ACC112 (cell line): ENCODE results near the gene VPS11.

Experiments
- H2AFZ ChIP-seq: fragments of 200-600 bp; sonication (generic); one replicate; pipeline ENCODE4 v1.6.0; 2017; ENCODE audit warnings: antibody characterized with exemption, low read length; ENCODE audit not compliant: unreplicated experiment
- H3K27ac ChIP-seq: fragments of 200-600 bp; sonication (generic); 2 replicates; pipeline ENCODE4 v1.5.1; 2014; ENCODE audit warnings: low read depth, mild to moderate bottlenecking, antibody characterized with exemption, low read length, moderate library complexity
- H3K27me3 ChIP-seq: fragments of 200-600 bp; sonication (generic); 2 replicates; pipeline ENCODE4 v1.6.1; 2014; ENCODE audit warnings: mild to moderate bottlenecking, antibody characterized with exemption, low read length, moderate library complexity, mixed read lengths; ENCODE audit not compliant: insufficient read depth
- H3K36me3 ChIP-seq: fragments of 200-600 bp; sonication (generic); 2 replicates; pipeline ENCODE4 v1.6.1; 2016; ENCODE audit warnings: mild to moderate bottlenecking, antibody characterized with exemption, low read length, moderate library complexity, mixed read lengths; ENCODE audit not compliant: insufficient read depth
- H3K4me1 ChIP-seq: fragments of 200-600 bp; sonication (generic); one replicate; pipeline ENCODE4 v1.6.1; 2016; ENCODE audit warnings: low read length, mixed read lengths; ENCODE audit not compliant: insufficient read depth, unreplicated experiment, control insufficient read depth
- H3K4me3 ChIP-seq: fragments of 200-600 bp; sonication (generic); 2 replicates; pipeline ENCODE4 v1.5.1; 2014; ENCODE audit warnings: mild to moderate bottlenecking, low read depth, low read length
- H3K79me2 ChIP-seq: fragments of 200-600 bp; sonication (generic); one replicate; pipeline ENCODE4 v1.6.0; 2016; ENCODE audit warnings: low read length; ENCODE audit not compliant: control insufficient read depth, unreplicated experiment, insufficient read depth

VPS11 gene

DNA sequence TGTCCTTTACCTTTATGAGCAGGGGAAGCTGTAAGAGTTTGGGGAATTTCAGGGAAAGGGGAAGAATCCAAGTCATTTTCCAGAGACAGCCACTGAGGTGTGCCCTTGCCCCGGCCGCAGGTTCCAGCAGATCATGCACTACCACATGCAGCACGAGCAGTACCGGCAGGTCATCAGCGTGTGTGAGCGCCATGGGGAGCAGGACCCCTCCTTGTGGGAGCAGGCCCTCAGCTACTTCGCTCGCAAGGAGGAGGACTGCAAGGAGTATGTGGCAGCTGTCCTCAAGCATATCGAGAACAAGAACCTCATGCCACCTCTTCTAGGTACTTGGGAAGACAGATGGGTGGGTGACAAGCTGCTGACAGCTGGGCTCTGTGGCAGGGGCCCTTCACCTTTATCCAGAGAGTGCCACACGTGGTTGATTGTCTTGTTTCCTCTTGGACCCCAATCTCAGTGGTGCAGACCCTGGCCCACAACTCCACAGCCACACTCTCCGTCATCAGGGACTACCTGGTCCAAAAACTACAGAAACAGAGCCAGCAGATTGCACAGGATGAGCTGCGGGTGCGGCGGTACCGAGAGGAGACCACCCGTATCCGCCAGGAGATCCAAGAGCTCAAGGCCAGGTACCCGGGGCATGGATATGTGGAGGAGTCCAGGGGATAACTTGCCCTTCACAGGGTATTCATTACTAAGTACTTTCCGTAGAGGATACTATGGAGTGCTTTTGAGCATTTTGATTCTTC lies 11.2 kb downstream of the VPS11 start:
- Histone ChIP-seq H3K36me3 (peaks cover 15% of the 10 kb centered on the region; the same call in 1 of the 2 replicates), H3K27ac (no peak overlapping the region), H3K4me3 (no peak overlapping the region)

DNA sequence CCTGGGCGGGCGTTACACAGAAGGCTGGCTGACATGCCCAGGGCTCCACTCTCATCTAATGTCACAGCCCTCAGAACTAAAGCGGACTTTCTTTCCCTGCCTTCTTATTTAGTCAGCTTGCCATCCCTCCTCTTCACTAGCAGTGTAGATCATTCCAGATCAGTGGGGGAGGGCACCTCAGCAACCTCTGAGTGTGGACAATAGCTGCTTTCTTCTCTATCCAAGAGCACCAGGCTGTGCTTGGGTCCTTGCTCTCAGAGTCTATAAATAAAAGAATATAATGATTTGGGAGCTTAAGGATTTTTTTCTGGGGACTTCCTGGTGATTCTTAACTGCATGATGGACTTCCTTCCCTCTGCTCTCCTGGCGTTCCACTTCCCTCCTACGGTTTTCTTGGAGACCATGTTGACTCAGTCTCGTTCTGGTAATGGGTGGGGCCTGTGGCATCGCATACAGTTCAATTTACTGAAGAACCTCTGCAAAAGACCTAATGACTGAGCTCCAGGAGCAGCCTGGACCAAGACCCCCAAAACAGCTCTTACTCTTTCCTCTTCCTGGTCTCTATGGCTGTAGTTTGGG lies 14.2 kb downstream of the VPS11 start:
- Histone ChIP-seq H3K27me3 (no peaks in the 10 kb centered on the region), H2AFZ (no peak overlapping the region), H3K36me3 (peaks cover 14% of the 10 kb centered on the region; the same call in 1 of the 2 replicates), H3K79me2 (peaks cover 9% of the 10 kb centered on the region), H3K4me1 (peaks cover 8% of the 10 kb centered on the region), H3K4me3 (no peak overlapping the region), H3K27ac (no peak overlapping the region)

More for the DNA sequence above, 11.2 kb downstream of the VPS11 start:
- Histone ChIP-seq H2AFZ (no peak overlapping the region), H3K27me3 (no peaks in the 10 kb centered on the region), H3K79me2 (no peaks in the 10 kb centered on the region), H3K4me1 (no peaks in the 10 kb centered on the region)

DNA sequence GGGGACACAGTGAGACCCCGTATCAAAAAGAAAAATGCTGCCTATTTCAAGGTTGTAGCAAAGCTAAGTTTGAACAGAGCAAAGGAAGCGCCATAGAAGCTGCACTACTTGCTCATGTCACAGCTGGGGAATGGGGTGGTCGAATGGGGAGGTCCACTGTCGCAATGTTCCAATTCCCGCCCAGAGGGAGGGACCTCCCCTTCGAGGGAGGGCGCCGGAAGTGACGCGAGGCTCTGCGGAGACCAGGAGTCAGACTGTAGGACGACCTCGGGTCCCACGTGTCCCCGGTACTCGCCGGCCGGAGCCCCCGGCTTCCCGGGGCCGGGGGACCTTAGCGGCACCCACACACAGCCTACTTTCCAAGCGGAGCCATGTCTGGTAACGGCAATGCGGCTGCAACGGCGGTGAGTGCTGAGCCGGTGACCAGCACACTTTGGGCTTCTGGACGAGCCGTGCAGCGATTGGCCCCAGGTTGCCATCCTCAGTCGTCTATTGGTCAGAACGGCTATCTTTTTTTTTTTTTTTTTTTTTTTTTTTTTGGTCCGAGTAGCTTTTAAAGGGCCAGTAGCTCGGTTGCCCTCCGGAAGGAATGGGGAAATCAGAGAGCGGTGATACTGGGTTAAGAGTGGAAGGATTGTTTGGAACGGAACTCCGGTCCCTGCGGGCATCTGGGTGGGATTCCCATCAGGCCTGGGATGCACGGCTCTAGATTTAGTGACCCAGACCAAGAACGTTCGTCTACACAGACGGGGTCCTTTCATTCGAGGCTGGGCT lies 17.2 kb downstream of the VPS11 start, which contains the start of gene HMBS:
Gene HMBS (plus strand): TSS at position 219 of the 774 bp plus-strand sequence. CDS start 153 bp downstream, at position 372.
- H3K79me2 ChIP-seq, result peaks cover 9% of the 10 kb centered on the region
- H3K4me3 ChIP-seq, result peak within 1 kb of the TSS; percentile 93
- peak within 1 kb of the TSS; percentile 76 for H3K27ac ChIP-seq
- peak within 1 kb of the TSS; percentile 87 for H2AFZ ChIP-seq
- peaks cover 4% of the 10 kb centered on the region; the same call in 1 of the 2 replicates for H3K36me3 ChIP-seq
- H3K4me1 ChIP-seq, result peaks cover 14% of the 10 kb centered on the region
- no peaks in the 10 kb centered on the region for H3K27me3 ChIP-seq

DNA sequence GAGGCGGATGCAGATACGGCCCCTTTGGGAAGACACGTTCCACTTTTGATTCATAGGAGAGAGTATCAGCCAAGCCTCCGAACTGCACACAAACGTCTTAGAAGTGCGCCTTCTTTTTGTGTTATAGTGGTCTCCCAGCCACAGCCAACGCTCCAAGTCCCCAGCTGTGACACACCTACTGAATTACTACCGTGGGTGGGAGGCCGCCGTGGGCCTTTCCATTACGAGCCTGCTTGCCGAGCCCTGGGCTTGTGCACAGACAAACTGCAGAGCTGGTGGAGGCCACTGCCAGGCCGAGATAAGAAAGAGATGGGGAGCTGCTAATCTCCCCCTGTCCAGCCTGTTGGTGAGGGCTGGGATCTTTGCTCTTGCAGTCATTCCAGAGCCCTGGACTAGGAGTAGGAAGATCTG lies 17.8 kb downstream of the VPS11 start:
- Histone ChIP-seq H3K4me1 (peaks cover 14% of the 10 kb centered on the region), H3K36me3 (peaks cover 4% of the 10 kb centered on the region; the same call in 1 of the 2 replicates), H3K79me2 (peaks cover 9% of the 10 kb centered on the region), H3K27ac (peak overlapping the region; percentile 76; the same call in 1 of the 2 replicates), H2AFZ (peak overlapping the region; percentile 84), H3K4me3 (peak overlapping the region; percentile 93), H3K27me3 (no peaks in the 10 kb centered on the region)

DNA sequence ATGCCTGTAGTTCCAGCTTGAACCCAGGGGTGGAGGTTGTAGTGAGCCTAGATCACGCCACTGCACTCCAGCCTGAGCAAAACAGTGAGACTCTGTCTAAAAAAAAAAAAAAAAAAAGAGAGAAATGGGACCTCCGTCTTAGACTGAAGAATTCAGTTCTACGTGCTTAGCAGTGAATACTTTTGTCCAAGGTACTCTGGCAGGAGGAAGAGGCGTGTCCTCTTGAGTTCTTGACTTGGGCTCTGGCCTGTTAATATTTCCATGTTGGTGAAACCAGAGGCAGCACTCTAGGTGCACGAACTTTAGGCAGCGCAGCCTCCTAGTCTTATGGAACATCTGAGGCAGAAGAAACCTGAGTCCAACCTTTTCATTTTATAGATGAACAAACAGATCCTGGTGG lies 19.5 kb downstream of the VPS11 start:
- Histone ChIP-seq H3K27ac (no peak overlapping the region), H3K79me2 (peaks cover 12% of the 10 kb centered on the region), H3K4me3 (no peak overlapping the region)

DNA sequence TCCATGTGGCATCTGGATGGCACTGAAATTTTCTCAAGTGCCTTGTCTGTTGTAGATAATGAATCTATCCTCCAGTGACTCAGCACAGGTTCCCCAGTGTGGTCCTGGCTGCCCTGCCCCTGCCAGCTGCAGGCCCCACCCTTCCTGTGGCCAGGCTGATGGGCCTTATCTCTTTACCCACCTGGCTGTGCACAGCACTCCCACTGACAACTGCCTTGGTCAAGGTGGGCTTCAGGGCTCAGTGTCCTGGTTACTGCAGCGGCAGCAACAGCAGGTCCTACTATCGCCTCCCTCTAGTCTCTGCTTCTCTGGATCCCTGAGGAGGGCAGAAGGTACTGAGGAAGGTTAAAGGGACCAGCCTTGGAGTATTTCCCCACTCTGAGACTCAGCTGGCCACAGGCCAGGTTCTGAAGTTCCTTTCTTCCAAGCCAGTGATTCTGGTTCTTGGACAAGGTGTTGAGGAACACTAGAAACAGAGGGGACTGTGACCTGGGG lies 20.2 kb downstream of the VPS11 start:
- no peaks in the 10 kb centered on the region for H3K27me3 ChIP-seq
- no peak overlapping the region for H3K27ac ChIP-seq
- H3K4me1 ChIP-seq, result peaks cover 22% of the 10 kb centered on the region
- H3K79me2 ChIP-seq, result peaks cover 19% of the 10 kb centered on the region
- no peaks in the 10 kb centered on the region for H3K36me3 ChIP-seq
- no peak overlapping the region for H3K4me3 ChIP-seq
- no peak overlapping the region for H2AFZ ChIP-seq

More for the DNA sequence above, 19.5 kb downstream of the VPS11 start:
- H3K4me1 ChIP-seq, result peaks cover 15% of the 10 kb centered on the region
- H3K27me3 ChIP-seq, result no peaks in the 10 kb centered on the region
- no peak overlapping the region for H2AFZ ChIP-seq
- peaks cover under 1% of the 10 kb centered on the region; the same call in 1 of the 2 replicates for H3K36me3 ChIP-seq

DNA sequence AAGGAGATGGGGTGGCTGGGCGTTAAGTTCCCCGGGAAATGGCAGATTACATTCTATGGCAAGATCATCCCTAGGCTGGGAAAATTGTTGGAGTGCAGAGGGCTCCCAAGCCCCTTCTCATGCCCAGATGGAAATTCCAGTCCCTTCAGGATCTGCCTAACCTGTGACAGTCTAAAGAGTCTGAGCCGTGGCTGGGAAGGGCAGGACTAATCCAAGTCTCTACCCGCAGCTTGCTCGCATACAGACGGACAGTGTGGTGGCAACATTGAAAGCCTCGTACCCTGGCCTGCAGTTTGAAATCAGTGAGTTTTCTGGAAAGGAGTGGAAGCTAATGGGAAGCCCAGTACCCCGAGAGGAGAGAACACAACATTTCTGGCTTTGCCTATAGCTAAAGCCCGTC lies 20.8 kb downstream of the VPS11 start:
- H3K27ac ChIP-seq, result no peak overlapping the region

DNA sequence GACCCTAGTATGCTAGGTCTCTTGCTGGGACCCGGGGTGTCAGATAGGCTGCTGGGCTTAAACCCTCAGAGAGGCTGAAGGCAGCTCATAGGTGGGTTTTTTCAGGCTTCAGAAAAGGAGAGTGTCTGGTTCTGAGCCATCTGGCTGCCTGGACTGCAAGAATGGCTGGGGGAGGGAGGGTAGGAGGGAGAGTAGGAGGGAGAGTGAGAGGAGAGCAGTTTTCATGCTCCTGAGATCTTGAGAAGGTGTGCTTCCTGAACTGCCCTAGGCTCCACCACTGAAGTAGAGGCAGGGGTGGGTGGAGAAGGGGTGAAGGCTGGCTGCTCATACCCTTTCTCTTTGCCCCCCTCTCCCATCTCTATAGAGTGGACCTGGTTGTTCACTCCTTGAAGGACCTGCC lies 21.7 kb downstream of the VPS11 start:
- no peak overlapping the region for H3K27ac ChIP-seq
- H3K79me2 ChIP-seq, result peaks cover 34% of the 10 kb centered on the region

More for the DNA sequence above, 20.8 kb downstream of the VPS11 start:
- Histone ChIP-seq H2AFZ (no peak overlapping the region), H3K79me2 (peaks cover 25% of the 10 kb centered on the region), H3K4me3 (no peak overlapping the region), H3K36me3 (peaks cover 5% of the 10 kb centered on the region; the same call in 1 of the 2 replicates), H3K27me3 (no peaks in the 10 kb centered on the region), H3K4me1 (peaks cover 28% of the 10 kb centered on the region)

DNA sequence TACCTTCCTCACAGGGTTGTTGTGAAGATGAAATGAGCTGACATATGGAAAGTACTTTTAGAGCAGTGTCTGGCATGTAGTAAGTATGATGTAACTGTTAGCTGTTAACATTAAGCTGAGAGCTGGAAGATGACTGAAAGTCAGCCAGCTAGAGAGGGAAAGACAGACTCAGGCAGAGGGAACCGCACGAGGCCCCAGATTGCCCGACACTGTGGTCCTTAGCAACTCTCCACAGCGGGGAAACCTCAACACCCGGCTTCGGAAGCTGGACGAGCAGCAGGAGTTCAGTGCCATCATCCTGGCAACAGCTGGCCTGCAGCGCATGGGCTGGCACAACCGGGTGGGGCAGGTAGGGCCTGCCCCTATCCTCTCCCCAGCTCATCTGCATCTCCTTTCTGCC lies 23.6 kb downstream of the VPS11 start:
- Histone ChIP-seq H3K27ac (no peak overlapping the region), H3K4me3 (no peak overlapping the region), H2AFZ (no peak overlapping the region), H3K4me1 (peaks cover 20% of the 10 kb centered on the region), H3K27me3 (no peaks in the 10 kb centered on the region), H3K36me3 (peaks cover 9% of the 10 kb centered on the region; the same call in 1 of the 2 replicates), H3K79me2 (peaks cover 34% of the 10 kb centered on the region)

More for the DNA sequence above, 21.7 kb downstream of the VPS11 start:
- Histone ChIP-seq H3K27me3 (no peaks in the 10 kb centered on the region), H3K4me1 (peaks cover 27% of the 10 kb centered on the region), H2AFZ (no peak overlapping the region), H3K4me3 (no peak overlapping the region), H3K36me3 (peaks cover 9% of the 10 kb centered on the region; the same call in 1 of the 2 replicates)
